HG03442 (cell line): ENCODE data around the gene RAD51B.

ENCODE experiments used
- ATAC-seq: cut with Tn5 transposase; IDR thresholded peaks from one replicate; pipeline ENCODE4 v1.9.1; 2021; ENCODE audit warnings: mild to moderate bottlenecking, moderate library complexity; ENCODE audit not compliant: unreplicated experiment

The RAD51B gene

GRCh38 chr14:67889455-67889854, 69.9 kb downstream of the RAD51B start:
- ATAC-seq: no peak

- no peak for ATAC-seq
These were observed 73.0 kb downstream of the RAD51B start for GRCh38 chr14:67892466-67893100.

- ATAC-seq: no peak
These were observed 80.7 kb downstream of the RAD51B start for GRCh38 chr14:67900231-67900630.

- no peak for ATAC-seq
These were observed 88.6 kb downstream of the RAD51B start for GRCh38 chr14:67908052-67908754.

GRCh38 chr14:67911562-67911961, 92.0 kb downstream of the RAD51B start:
- ATAC-seq: no peak

GRCh38 chr14:67916430-67916829, 96.9 kb downstream of the RAD51B start:
- no peak for ATAC-seq

- no peak for ATAC-seq
These were observed 97.4 kb downstream of the RAD51B start for GRCh38 chr14:67917006-67917405.

GRCh38 chr14:67918838-67919237, 99.3 kb downstream of the RAD51B start:
- ATAC-seq: no peak

GRCh38 chr14:67919259-67920032, 99.9 kb downstream of the RAD51B start:
- ATAC-seq: no peak

GRCh38 chr14:67926821-67927220, 107.2 kb downstream of the RAD51B start:
- no peak for ATAC-seq

GRCh38 chr14:67927244-67927643, 107.7 kb downstream of the RAD51B start:
- no peak for ATAC-seq

- ATAC-seq: no peak
These were observed 108.8 kb downstream of the RAD51B start for GRCh38 chr14:67928375-67928774.

GRCh38 chr14:67932708-67933246, 113.2 kb downstream of the RAD51B start:
- no peak for ATAC-seq

GRCh38 chr14:67933266-67933665, 113.7 kb downstream of the RAD51B start:
- ATAC-seq: no peak

GRCh38 chr14:67934087-67934486, 114.5 kb downstream of the RAD51B start:
- ATAC-seq: no peak

GRCh38 chr14:67934862-67935261, 115.3 kb downstream of the RAD51B start:
- ATAC-seq: no peak

- ATAC-seq: no peak
These were observed 115.8 kb downstream of the RAD51B start for GRCh38 chr14:67935371-67935770.

GRCh38 chr14:67938071-67938470, 118.5 kb downstream of the RAD51B start:
- ATAC-seq: no peak

- ATAC-seq: no peak
These were observed 121.2 kb downstream of the RAD51B start for GRCh38 chr14:67940486-67941455.

GRCh38 chr14:67941456-67942018, 122.0 kb downstream of the RAD51B start:
- ATAC-seq: no peak
